HL-60/S4 treated with retinoic acid at 250 ng/mL for 4 days and 3 days (cell line): ENCODE measurements around the gene LHB.

ENCODE experiments used
- in situ Hi-C: fragments of 300-500 bp; cut with MboI; formaldehyde crosslinking; loops from 2 replicates; pipeline ENCODE4 v1.7.0; 2022; ENCODE audit warnings: low sequenced_read_pairs

LHB gene

DNA sequence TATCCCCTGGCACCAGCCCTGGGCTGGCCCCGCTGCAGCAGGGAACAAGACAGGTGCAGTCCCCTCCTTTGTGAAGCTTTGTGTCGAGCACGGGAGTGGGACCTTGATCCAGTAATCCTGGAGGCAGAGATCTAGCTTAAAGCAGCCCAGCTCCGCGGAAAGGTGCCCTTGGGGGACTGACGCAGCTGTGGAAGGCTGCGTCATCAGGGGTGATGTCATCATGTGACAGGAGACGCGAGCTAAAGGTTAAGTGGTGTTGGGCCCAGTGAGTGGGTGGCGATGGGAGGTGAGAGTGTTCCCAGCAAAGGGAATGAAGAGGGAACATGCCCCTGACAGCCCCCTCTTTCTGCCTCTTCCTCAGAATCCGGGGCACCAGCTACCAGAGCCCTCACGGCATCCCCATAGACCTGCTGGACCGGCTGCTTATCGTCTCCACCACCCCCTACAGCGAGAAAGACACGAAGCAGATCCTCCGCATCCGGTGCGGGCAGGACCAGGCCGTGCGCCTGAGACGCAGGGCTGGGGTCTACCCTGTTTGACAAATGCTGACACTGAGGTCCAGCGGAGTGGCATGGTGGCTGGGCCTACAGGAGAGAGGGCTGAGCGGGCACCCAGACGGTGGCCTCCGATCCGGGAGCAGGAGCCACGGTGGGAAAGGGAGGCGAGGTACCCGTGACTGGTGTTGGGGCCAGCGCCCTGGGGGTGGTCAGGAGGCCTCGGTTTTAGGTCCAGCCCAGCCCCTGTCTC is 2.6 kb downstream of the LHB start:
- in situ Hi-C loops = no loop called here

DNA sequence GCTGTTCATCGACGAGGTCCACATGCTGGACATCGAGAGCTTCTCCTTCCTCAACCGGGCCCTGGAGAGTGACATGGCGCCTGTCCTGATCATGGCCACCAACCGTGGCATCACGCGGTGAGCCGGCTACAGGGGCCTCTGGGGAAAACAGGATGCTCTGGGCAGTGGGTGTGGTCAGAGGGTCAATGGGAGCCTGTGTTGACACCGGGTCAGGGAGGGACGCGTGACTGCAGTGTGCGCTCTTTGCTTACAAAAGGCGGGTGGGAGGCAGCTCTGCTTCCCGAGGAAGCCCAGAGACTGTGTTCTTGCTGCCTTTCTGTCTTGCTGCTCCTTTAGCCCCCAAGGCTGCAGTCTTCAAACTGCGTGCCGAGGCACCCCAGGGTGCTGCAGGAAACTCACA is 5.7 kb downstream of the LHB start:
- in situ Hi-C loops = no loop called here

DNA sequence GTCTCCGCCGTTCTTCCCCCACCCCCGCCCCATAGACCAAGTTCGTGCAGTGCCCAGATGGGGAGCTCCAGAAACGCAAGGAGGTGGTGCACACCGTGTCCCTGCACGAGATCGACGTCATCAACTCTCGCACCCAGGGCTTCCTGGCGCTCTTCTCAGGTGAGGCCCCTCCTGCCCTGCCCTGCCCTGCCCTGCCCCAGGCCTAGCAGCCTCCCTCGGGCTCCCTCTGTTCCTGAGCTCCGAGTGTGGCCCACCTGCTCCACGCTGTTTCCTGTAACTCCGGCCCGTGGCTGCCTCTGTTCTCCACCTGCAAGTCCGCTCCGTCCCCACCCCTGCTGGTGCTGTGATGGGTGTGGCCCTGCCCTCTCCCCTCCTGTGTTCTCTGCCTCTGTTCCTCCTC is 6.4 kb downstream of the LHB start:
- in situ Hi-C loops = no loop called here

DNA sequence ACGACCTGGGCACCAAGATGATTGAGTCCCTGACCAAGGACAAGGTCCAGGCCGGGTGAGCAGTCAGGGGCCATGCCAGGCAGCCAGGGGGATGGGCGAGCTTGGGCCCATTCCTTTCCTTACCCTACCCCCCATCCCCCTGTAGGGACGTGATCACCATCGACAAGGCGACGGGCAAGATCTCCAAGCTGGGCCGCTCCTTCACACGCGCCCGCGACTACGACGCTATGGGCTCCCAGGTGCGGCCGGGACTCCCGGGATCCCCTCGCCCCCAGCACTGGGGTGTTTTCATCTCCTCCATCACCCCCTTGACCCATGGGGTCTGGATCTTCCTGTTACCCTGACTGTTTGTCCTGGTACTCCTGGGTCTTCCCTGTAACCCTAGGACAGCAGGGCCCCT is 7.1 kb downstream of the LHB start:
- in situ Hi-C loops = no loop called here

DNA sequence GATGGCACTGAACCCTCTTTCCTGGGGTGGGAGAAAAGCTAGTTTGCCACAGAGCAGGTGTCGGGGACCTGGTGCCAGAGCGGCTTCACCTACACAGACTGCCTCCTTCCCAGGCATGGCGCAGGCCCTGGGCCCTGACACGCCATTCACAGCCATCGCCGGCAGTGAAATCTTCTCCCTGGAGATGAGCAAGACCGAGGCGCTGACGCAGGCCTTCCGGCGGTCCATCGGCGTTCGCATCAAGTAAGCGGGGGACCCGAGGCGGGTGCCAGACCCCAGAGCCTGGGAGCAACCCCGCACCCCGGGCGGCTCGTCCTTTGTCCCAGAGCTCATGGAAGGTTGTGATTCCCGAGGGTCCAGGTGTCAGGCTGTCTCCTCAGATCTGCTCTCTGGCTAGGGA is 10.0 kb downstream of the LHB start:
- in situ Hi-C loops = no loop called here

DNA sequence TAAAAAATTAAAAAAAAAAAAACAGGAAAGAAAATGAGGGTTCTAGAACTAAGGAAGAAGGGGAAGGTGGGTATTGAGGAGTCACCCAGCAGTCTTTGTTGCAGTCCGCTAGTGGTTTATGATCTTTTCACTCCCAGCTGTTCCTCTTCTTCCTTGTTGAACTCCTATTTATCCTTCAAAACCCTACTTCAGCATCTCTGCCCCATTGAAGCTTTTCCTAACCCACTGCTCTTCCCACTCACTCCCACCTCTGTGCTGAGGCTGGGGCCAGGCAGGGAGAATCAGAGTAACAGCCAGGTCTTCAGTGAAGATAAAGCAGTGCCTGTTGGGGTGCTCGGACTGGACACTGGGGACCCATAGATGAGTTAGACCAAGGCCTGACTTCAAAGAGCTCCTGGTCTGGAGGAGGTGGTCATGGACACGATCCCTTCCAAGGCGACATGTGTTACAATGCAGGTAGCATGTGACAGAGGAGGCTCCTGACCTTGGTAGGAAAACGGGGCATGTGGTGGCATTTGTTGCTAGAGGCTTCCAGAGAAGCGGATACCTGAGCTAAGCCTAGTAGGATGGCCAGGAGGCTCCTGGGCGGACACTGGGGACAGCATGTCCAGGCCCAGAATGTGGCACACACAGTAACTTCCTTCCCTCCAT is 11.8 kb downstream of the LHB start:
- in situ Hi-C loops = no loop called here

DNA sequence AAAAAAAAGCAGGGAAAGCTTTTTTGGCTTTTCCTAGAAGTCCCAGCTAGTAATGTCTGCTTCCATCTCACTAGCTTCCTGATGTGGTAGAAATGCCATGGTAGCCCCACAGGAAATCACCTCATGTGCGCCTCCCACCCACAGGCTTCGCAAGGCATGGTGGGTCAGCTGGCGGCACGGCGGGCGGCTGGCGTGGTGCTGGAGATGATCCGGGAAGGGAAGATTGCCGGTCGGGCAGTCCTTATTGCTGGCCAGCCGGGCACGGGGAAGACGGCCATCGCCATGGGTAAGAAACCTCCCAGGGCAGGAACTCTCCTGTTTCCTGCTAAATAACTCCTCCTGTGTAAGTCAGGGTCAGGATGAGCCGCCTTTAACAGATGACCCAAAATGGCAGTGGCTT is 12.8 kb downstream of the LHB start:
- in situ Hi-C loops = no loop called here

DNA sequence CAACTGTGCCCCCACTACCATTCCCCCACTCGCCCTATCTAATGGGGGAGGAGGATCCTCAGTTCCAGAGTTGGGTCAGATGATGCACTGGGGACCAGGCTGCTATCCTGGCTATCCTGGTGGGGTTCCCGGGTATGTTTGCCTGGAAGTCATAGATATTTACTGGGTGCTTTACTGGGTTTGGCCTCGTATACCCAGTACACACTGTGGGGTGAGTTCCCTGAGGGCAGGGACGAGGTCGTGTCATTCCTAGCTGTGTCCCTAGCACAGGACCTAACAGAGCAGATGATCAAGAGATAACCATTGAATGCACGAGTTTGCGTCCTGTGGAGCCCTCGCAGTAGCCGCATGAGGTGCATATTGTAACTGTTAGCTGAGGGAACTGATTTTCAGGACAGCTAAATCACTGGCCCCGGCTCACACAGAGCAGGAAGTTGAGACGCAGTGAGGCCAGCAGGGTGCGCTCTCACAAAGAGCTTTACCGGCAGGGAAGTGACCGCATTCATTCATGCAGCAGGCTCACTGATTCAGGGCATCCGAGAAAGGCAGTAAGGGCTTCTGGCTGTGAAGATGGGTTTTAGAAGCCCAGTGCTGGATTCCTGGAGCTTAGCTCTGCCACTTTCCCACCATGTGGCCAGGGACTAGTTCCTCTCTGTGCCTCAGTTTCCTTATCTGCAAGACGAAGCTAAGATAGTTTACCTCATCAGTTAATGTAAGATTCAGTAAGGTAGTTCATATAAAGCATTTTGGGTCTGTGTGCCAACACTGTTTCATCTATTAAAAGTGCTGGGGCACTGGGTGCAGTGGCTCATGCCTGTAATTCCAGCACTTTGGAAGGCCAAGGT is 17.2 kb downstream of the LHB start:
- in situ Hi-C loops = no loop called here

DNA sequence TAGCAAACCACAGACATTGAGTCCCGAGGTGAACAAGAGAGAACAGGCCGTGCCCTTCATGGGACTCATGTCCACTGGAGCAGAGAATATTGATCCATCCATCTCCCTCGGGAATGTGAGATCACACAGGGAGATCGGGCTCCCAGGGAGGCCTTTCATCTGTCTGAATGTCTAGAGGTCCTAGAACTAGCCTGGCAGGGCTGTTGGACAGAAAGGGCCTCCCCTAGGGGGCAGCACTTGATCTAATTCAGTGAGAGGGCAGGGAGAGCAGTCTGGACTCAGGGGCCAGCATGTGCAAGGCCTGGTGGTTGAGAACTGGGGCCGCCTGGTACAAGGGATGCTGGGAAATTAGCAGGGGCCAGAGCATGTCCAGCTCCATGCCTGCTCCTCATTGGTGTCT is 18.9 kb downstream of the LHB start:
- in situ Hi-C loops = no loop called here

DNA sequence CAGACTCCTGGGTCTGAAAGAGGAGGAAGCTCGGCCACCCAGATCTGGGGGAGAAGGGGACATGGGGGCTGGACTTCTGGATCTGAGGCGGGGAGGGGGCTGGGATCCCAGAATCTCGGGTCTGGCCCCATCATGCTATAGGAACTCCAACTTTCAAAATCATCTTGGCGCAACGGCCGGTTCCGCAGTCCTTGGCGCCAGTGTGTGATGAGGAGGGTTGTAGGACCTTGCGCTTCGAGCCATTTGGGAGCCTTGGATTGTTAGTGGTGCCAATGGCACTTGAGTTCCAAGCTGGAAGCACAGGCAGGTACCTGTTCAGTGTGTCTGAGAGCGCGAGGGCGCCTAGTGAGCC is 22.9 kb downstream of the LHB start:
- in situ Hi-C loops = no loop called here

DNA sequence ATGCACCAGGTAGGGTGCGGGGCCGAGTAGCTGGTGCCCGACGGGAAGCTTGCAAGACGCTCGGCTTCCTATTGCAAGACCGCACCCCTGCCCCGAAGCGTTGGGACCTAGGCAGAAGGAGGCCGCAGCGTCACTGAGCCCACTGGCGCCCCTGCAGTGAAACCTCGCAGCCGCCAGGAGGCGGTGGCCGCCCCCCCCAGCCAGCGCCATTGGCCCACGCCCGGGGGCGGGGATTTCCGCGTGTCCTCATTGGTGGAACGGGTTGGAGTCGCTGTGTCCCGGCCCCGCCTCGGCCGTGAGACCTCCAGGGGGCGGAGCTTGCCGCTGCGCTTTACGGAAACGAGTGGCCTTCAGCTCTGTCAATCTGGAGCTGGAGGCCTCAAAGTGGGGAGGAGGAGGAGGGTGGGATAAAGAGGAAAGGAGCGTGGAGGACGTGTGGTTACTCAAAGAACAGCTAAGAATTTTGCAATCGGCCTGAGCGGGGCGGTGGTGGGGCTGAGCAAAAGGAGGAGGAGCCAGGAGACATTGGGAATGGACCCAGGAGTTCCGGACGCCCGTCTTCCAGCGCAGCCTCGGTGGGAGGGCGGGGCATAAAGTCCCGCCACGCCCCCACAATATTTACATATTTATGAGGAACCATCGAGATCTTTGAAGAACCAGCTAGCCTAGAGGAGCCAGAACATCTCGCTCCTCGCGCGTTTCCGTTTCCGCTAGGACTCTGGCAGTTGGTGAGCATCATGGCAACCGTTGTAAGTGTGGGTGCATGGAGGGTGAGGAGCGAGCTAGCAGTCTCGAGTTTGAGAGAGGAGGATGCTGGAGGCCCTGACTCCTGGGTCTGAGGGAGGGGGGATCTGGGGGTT is 23.5 kb downstream of the LHB start, which contains the start of the genes GYS1 and RUVBL2:
Gene GYS1, minus strand, starts transcription at position 135 of the 860 bp plus-strand sequence. CDS start 197 bp downstream, outside the sequence.
Gene RUVBL2, plus strand, starts transcription at position 713 of the 860 bp plus-strand sequence. Its CDS starts 25 bp downstream, at position 738.
- in situ Hi-C loops = no loop called here

DNA sequence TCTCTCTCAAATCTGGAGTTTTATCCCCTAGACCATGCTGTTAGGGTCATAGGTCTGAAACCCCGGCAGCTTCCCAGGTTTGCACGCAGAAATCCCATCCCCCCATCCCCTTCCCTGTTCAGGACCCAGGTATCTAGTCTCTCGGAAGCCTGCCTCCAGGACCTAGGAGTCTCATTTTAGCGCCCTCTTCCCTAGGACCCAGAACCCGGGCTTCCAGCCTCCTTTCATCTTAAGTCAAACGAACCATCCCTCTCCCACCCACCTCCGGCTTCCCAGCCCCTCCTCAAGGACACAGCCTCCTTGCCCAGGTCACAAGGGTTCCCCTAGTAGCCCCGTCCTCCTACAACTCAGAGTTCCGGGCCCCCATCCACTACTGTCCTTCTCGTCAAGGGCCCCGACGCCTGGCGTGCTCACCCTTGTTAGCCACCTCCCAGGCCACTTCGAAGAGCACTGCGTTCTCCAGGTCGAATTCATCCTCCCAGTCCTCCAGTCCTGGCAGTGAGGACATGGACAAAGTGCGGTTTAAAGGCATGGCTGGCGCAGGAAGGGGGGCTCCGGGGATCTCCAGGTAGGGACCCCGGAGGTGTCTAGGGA is 24.2 kb downstream of the LHB start:
- in situ Hi-C loops = no loop called here

DNA sequence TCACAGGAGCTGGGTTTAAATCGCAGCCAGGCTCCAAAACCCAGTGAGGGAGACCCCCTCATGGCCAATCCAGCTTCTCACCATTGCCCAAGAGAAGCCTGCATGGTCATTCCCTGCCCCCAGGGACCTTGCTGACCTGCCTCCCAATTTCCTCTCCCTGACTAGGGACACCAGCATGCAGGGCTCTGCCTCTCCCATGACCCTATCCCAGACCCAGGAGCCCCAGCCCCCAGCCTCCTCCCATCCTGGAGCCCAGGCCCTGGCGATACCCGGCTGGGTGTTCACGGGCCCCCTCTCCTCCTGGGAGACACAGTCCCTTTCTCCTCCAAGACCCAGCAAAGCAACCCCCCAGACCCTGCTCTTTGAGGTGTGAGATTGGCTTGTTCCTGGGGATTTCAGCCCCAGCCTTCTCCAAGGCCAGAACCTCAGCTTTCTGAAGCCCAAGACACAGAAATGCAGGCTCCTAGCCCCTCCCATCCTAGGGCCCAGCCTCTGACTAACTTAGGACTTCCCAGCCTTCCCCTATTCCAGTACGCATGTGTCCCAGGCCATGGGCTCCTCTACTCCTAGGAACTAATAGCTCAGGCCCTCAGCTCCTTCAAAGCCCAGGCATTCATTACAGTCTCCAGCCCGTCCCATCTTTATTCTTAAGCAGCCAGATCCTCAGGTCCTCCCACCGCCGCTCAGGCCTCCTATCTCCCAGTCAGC is 24.9 kb downstream of the LHB start:
- in situ Hi-C loops = no loop called here

DNA sequence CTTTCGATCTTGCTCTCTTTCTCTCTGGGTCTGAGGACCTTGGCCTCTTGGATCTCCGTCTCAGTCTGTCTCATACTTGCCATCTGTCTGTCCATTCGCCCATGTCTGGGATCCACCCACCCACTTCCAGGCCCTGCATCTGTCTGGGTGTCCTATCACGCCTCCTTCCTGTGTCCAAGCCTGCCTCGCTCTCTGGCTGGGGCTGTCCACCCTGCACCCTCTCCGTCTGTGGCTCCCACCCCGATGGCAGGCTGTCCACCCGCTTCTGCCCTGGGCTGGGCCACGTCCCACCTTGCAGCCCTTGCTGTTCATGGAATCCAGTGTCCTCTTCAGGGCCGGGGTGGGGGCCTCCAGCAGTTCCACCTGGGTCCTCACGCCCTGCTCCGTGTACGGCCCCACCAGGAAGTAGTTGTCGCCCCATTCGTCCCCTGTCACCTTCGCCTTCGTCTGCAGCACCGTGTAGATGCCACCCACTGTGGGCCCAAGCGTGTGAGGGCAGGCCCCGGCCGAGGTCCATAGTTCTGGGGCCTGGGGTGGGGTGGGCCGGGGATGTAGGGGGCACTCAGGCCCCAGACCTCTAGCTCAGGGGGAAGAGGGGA is 25.8 kb downstream of the LHB start:
- in situ Hi-C loops = no loop called here

DNA sequence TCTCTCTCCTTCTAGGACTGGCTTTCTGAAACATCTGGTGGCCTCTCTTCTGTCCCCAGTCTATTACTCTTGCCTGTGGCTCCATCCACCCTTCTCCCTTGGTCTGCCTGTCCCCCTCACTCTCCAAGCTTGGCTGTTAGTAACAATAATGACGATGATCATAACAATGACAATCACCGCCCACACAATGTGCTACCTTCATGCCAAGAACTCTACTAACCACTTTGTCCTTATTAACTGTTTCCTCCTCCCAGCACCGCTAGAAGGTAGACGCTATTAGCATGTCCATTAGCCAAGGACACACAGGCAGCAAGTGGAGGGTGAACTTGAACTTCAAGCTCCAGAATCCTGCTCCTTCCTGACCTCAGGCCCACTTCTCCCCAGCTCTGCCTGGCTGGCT is 26.5 kb downstream of the LHB start:
- in situ Hi-C loops = no loop called here

DNA sequence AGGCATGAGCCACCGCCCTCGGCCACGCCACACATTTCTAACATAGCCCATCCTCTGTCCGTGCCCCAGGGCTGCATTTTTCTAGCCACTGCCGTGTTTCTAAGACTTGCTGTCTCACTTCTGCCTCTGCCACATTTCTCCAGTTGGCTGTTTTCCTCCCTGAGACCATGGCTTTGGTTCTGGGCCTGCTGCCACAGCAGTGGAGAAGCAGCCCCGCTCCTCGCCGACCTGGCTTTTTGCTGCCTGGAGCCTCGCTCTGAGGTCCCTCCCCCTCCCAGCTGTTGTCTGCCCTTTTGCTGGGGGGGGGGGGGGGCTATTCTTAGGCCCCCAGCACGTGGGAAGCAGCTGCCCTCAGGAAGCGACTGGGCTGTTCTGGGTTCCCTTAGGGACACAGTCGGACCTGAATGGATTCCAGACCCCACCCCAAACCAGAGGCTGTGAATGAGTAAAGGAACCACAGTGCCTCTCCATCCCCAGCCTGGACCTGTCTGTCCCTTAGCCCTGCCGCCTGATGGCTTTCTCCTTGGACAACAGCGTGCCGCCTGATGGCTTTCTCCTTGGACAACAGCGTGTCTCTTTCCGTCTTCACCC is 27.1 kb downstream of the LHB start:
- in situ Hi-C loops = no loop called here

DNA sequence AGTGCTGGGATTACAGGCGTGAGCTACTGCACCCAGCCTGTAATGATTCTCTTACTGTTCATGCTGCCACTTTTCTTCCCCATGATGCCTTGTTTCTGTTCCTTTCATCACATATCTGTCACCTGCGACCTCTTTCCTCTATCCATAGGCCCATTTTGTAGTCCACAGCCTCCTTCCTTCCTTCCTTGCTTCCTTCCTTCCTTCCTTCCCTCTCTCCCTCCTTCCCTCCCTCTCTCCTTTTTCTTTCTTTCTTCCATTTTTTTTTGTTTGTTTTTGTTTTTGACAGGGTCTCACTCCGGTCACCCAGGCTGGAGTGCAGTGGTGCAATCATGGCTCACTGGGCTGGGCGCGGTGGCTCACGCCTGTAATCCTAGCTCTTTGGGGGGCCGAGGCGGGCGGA is 28.0 kb downstream of the LHB start:
- in situ Hi-C loops = no loop called here

DNA sequence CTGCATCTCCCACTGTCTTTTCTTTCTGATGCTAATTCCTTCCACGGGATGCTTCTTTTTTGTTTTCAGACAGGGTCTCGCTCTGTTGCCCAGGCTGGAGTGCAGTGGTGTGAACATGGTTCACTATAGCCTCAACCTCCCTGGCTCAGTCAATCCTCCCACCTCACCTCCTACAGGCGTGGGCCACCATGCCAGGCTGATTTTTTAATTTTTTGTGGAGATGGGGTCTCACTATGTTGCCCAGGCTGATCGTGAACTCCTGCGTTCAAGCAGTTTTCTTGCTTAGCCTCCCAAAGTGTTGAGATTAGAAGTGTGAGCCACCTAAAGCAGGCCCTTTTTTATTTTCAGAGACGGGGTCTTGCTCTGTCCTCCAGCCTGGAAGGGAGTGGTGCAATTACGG is 28.6 kb downstream of the LHB start:
- in situ Hi-C loops = no loop called here

DNA sequence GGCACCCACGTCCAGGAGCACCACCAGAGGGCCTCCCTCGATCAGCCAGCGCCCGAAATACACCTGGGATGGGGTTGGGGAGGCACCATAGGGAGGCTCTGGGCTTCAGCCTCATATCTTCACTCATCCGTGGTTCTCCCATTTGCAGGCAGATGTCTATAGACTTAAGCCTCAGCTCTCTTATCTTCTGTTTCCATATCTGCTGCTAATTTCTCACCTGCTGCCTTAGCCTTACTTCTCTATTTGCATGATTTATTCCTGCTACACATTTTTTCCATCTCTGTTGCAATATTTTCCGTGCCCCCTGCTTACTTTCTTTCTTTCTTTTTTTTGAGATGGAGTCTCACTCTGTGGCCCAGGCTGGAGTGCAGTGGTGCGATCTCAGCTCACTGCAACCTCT is 29.6 kb downstream of the LHB start:
- in situ Hi-C loops = no loop called here
